ENCODE results near the gene ZNF660.
A peak's percentile ranks its signal among the peaks of the same experiment; 100 is the strongest.

The ZNF660 gene

GRCh38 chr3:44628716-44629115 is 44.0 kb downstream of the ZNF660 start:
- no peak for DNase-seq (ENCODE audit: low read depth, low spot score)

- DNase-seq (ENCODE audit: low read depth, low spot score): no peak
Measured at GRCh38 chr3:44632193-44632592, 47.4 kb downstream of the ZNF660 start.

- DNase-seq (ENCODE audit: low read depth, low spot score): no peak
Measured at GRCh38 chr3:44642337-44642736, 57.6 kb downstream of the ZNF660 start.

- no peak for DNase-seq (ENCODE audit: low read depth, low spot score)
Measured at GRCh38 chr3:44643024-44643423, 58.3 kb downstream of the ZNF660 start.

GRCh38 chr3:44647771-44648170 is 63.0 kb downstream of the ZNF660 start:
- no peak for DNase-seq (ENCODE audit: low read depth, low spot score)

GRCh38 chr3:44648564-44649229 is 63.9 kb downstream of the ZNF660 start, which contains the start of gene ZNF35:
ZNF35 (plus strand) TSS chr3:44648732; CDS start chr3:44651068, 2,336 bp downstream.
- peak; percentile 91 for DNase-seq (ENCODE audit: low read depth, low spot score)
